GM13977 (cell line): ENCODE results near the gene PLXNB2.
"Not testable (repeated sequence)": the region's sequence is repeated elsewhere in the genome, so short reads cannot be mapped to it uniquely, and the experiment has no call there.

ENCODE experiments used
- DNase-seq: peaks from one replicate; pipeline ENCODE4 v3.0.0; 2012; ENCODE audit warnings: low spot score
- in situ Hi-C: fragments of 300-500 bp; cut with MboI; formaldehyde crosslinking; loops from one replicate; pipeline ENCODE4 v1.12.0; 2022; ENCODE audit warnings: low sequenced_read_pairs, low pct_unique_long_range_greater_than_20kb, mixed read lengths, inconsistent platforms; ENCODE audit not compliant: unreplicated experiment
- TF ChIP-seq, protein P1 (sequence below): IDR thresholded peaks from 2 replicates; pipeline ENCODE4 v1.5.1; 2012; ENCODE audit warnings: mild to moderate bottlenecking, control low read depth; ENCODE audit not compliant: insufficient read depth; ENCODE audit errors: extremely low read depth, missing control alignments

Gene PLXNB2

DNA sequence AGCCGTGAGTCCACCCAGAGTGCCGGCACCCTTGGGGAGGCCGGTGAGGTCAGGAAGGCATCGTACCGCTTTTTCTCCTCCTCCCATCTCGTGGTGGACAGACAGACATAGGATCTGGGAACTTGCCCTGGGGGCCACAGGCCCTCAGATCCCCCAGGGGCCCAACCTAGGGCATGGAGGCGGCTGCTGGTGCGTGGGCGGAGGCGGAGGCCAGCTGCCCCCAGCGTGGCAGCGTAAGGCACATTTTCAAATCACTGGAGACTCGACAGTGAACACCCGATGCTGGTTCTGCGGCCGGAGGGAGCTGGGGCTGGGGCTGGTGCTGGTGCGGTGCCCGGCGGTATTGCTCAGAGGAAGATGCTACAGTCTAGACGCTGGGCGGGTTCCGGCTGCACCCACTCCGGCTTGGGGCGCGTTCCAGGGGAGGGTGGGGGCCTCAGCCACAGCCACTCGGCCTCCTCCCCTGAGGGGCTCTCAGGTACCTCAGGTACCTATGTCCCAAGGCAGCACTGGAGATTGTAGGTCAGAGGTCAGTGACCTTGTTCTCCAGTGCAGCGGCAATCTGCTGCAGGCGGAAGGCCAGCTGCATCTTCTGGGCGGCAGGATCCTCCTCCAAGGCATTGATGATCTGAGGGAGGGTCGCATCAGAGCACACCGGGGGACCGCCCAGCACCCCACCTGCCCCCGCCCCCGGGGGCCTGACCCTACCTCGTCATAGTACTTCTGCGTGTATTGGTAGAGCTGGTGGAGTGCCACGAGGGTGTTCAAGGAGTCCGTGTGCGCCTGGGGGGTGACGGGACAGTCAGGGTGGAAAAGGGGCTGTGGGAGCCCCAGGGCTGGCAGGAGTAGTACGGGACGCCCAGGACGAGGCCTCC lies 32.0 kb downstream of the PLXNB2 start:
- no peak for DNase-seq
- TF ChIP-seq, protein P1, sequence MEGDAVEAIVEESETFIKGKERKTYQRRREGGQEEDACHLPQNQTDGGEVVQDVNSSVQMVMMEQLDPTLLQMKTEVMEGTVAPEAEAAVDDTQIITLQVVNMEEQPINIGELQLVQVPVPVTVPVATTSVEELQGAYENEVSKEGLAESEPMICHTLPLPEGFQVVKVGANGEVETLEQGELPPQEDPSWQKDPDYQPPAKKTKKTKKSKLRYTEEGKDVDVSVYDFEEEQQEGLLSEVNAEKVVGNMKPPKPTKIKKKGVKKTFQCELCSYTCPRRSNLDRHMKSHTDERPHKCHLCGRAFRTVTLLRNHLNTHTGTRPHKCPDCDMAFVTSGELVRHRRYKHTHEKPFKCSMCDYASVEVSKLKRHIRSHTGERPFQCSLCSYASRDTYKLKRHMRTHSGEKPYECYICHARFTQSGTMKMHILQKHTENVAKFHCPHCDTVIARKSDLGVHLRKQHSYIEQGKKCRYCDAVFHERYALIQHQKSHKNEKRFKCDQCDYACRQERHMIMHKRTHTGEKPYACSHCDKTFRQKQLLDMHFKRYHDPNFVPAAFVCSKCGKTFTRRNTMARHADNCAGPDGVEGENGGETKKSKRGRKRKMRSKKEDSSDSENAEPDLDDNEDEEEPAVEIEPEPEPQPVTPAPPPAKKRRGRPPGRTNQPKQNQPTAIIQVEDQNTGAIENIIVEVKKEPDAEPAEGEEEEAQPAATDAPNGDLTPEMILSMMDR: no peak
- in situ Hi-C loops: loop anchor here (10.0 kb wide), 1 partner anchor 49 kb away; the partner anchor contains the start of gene DENND6B

DNA sequence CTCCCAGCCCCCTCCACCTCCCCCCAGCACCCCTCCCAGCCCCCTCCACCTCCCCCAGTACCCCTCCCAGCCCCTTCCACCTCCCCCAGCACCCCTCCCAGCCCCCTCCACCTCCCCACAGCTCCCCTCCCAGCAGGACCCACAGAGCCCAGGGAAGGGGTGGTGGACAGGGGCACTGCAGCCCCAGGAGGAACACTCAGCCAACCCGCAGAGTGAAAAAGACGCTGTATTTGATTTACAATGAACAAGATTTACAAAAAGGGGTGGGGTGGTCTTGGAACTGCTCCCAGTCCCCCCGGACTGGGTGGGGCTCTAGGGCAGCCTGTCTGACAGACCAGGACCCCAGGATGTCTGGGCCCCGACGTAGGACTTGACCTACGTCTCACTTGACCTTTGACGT lies 32.7 kb downstream of the PLXNB2 start:
- no peak for DNase-seq
- TF ChIP-seq, protein P1: no peak
- in situ Hi-C loops: loop anchor here (10.0 kb wide), 1 partner anchor 50 kb away; the partner anchor contains the start of gene DENND6B

DNA sequence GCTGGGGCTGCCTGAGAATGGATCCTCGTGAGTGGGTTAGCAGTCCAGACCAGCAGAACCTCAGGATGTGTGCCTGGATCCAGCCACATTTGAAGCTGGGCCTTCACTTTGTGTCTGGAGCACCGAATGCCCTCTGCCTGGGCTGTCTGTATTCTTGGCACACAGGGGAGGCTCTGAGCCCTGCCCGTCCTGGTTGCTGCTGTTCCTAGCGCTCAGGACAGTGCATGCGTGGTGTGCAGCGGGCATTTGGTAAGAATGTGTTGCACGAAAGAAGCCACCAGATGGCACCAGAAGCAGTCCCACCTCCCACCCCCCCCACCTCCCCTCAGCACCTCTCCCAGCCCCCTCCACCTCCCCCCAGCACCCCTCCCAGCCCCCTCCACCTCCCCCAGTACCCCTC lies 33.1 kb downstream of the PLXNB2 start:
- TF ChIP-seq, protein P1: peak; percentile 30
- peak; percentile 76 for DNase-seq
- in situ Hi-C loops: loop anchor here (10.0 kb wide), 1 partner anchor 50 kb away; the partner anchor contains the start of gene DENND6B

DNA sequence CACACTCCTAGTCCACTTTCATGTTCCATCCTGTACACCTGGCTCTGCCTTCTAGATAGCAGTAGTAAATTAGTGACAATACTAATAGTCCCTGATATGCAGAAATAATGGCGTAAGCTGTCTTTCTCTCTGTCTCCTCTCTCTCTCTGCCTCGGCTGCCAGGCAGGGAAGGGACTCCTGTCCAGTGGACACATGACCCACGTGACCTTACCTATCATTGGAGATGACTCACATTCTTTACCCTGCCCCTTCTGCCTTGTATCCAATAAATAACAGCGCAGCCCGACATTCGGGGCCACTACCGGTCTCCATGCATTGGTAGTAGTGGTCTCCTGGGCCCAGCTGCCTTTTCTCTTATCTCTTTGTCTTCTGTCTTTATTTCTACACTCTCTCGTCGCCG lies 33.7 kb downstream of the PLXNB2 start:
- DNase-seq: not testable (repeated sequence)
- in situ Hi-C loops: loop anchor here (10.0 kb wide), 1 partner anchor 51 kb away; the partner anchor contains the start of gene DENND6B

DNA sequence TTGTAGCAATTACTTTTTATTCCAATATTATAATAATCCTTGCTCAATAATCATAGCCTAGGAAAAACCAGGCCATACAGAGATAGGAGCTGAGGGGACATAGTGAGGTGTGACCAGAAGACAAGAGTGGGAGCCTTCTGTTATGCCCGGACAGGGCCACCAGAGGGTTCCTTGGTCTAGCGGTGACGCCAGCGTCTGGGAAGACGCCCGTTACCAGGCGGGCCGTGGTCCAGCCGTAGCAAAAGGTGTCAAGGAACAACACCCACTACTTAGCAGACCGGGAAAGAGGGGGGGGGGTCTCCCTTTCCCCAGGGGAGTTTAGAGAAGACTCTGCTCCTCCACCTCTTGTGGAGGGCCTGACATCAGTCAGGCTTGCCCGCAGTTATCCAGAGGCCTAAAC lies 34.1 kb downstream of the PLXNB2 start:
- in situ Hi-C loops: loop anchor here (10.0 kb wide), 1 partner anchor 51 kb away; the partner anchor contains the start of gene DENND6B
- not testable (repeated sequence) for DNase-seq

DNA sequence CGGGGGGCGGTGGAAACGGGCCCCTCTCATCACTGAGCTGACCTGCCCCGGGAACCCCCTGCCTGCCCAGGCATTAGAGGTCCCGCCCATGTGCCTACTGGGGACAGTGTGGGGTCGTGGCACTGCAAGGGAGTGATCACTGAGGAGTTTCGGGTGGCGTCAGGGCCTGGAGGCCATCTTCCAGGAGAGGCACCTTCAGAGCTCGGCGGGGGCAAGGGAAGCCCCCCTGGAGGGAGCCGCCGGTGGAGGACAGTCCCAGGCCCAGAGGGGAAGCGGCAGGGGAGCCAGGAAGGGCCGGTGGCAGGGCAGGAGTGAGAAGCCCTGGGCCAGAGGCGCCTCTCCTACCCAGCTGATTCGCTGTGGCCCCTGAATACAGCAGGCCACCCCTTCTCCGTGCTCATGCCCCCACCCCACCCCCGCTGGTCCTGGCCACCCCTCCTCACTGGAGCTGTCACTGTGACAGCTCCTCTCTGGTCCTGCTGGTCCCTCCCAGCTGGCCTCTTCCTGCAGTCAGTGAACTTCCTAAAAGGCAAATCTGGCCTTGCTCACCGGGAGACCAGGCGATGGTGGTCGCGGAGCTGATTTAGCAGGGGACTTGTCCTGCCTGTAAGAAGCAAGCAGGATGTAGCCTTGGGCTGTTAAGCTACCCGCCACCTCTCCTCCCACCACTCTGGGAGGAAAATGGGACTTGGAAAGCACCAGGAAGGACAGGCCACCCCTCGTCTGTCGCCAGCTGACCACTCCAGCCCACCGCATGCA lies 35.2 kb downstream of the PLXNB2 start:
- no peak for DNase-seq
- in situ Hi-C loops: loop anchor here (10.0 kb wide), 1 partner anchor 53 kb away; the partner anchor contains the start of gene DENND6B
- TF ChIP-seq, protein P1: no peak

DNA sequence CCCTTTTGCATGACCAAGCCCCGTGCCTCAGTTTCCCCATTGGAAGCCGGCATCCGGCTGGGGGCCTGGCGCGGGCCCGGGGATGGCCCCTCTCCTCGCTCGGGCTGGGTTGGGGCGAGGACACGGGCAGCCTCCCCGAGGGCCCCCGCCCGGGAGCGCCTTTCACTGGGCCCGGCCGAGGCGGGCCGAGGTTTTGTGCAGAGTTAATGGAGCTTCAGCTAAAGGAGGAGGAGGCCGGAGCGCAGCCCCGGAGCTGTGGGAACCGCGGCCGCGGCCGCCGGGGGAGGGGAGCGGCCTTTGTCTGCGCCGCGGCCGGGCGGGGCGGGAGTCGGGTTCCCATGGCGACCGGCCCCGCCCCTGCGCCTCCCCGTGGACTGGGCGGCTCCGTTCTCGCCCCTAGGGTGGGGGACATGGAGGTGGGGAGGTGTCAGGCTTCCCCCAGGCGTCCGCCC lies 35.9 kb downstream of the PLXNB2 start:
- peak; percentile 91 for DNase-seq
- in situ Hi-C loops: loop anchor here (10.0 kb wide), 1 partner anchor 53 kb away; the partner anchor contains the start of gene DENND6B
- TF ChIP-seq, protein P1: peak; percentile 36
